Measurements from ENCODE around the gene GLYATL1. TPM values are rescaled to one million over a fixed set of nuclear protein-coding genes. Genes with fewer than 3 reads are reported as not detected.

The GLYATL1 gene
- total and polyA plus RNA-seq, 2 experiments from 2014 or later, result 0.54 TPM; not detected in 1

GRCh38 chr11:58977470-58977869 is 38.2 kb downstream of the GLYATL1 start:
- H2AFZ ChIP-seq, result no peak overlapping the region

GRCh38 chr11:58979222-58979621 is 39.9 kb downstream of the GLYATL1 start:
- H3K27ac ChIP-seq, result no peak overlapping the region
- no peaks in the 10 kb centered on the region for H3K79me2 ChIP-seq (ENCODE audit: insufficient read depth)
- H4K20me1 ChIP-seq (ENCODE audit: insufficient read depth), result no peaks in the 10 kb centered on the region
- no peaks in the 10 kb centered on the region for H3K27me3 ChIP-seq (replicated peaks; ENCODE audit: insufficient read depth)
- DNase-seq, result no peak
- WGBS, 2 experiments (ENCODE audit: low coverage in 1 of 2, low lambda C conversion rate in 2 of 2, missing lambda C conversion rate in 2 of 2), result 7 to 9% methylated on average over 2 of the region's 2 CpGs
- no peak overlapping the region for H3K9ac ChIP-seq
- no peaks in the 10 kb centered on the region for H3K9me3 ChIP-seq (ENCODE audit: low read depth)
- in situ Hi-C loops (cut with MboI), result no loop called here
- no peaks in the 10 kb centered on the region for H3F3A ChIP-seq (ENCODE audit: insufficient read depth)
- no peaks in the 10 kb centered on the region for H3K9me2 ChIP-seq (ENCODE audit: insufficient read depth)
- TF ChIP-seq EZH2phosphoT487 (IDR thresholded peaks at IDR 0.05; ENCODE audit: insufficient read depth, low read depth), result no peak
- TF ChIP-seq EZH2 (IDR thresholded peaks at IDR 0.05; ENCODE audit: insufficient read depth, poor library complexity, severe bottlenecking), result no peak
- no peak overlapping the region for H3K4me3 ChIP-seq
- H3K4me1 ChIP-seq (ENCODE audit: insufficient read depth), result no peaks in the 10 kb centered on the region
- no peaks in the 10 kb centered on the region for H3K36me3 ChIP-seq (ENCODE audit: low read depth)
- no peak overlapping the region for H2AFZ ChIP-seq
- no peak overlapping the region for H3K4me2 ChIP-seq (ENCODE audit: unreplicated experiment)

More at GRCh38 chr11:58977470-58977869, 38.2 kb downstream of the GLYATL1 start:
- Histone ChIP-seq H3K36me3 (ENCODE audit: low read depth) (no peaks in the 10 kb centered on the region), H3K9me2 (ENCODE audit: insufficient read depth) (no peaks in the 10 kb centered on the region), H3K4me2 (ENCODE audit: unreplicated experiment) (no peak overlapping the region), H3K27ac (no peak overlapping the region), H3K4me3 (no peak overlapping the region), H3K4me1 (ENCODE audit: insufficient read depth) (no peaks in the 10 kb centered on the region), H4K20me1 (ENCODE audit: insufficient read depth) (no peaks in the 10 kb centered on the region), H3F3A (ENCODE audit: insufficient read depth) (no peaks in the 10 kb centered on the region), H3K9ac (no peak overlapping the region), H3K79me2 (ENCODE audit: insufficient read depth) (no peaks in the 10 kb centered on the region), H3K27me3 (replicated peaks; ENCODE audit: insufficient read depth) (no peaks in the 10 kb centered on the region), H3K9me3 (ENCODE audit: low read depth) (no peaks in the 10 kb centered on the region)
- in situ Hi-C loops (cut with MboI), result no loop called here
- DNase-seq, result no peak
- TF ChIP-seq EZH2phosphoT487 (IDR thresholded peaks at IDR 0.05; ENCODE audit: insufficient read depth, low read depth) (no peak), EZH2 (IDR thresholded peaks at IDR 0.05; ENCODE audit: insufficient read depth, poor library complexity, severe bottlenecking) (no peak)

- H4K20me1 ChIP-seq (ENCODE audit: insufficient read depth), result no peaks in the 10 kb centered on the region
- in situ Hi-C loops (cut with MboI), result no loop called here
- WGBS, 2 experiments (ENCODE audit: low coverage in 1 of 2, low lambda C conversion rate in 2 of 2, missing lambda C conversion rate in 2 of 2), result 28 to 32% methylated on average over 8 of the region's 8 CpGs
- H3K9me3 ChIP-seq (ENCODE audit: low read depth), result no peaks in the 10 kb centered on the region
- H2AFZ ChIP-seq, result no peak overlapping the region
- no peaks in the 10 kb centered on the region for H3K27me3 ChIP-seq (replicated peaks; ENCODE audit: insufficient read depth)
- no peaks in the 10 kb centered on the region for H3K79me2 ChIP-seq (ENCODE audit: insufficient read depth)
- no peak overlapping the region for H3K4me3 ChIP-seq
- no peaks in the 10 kb centered on the region for H3K36me3 ChIP-seq (ENCODE audit: low read depth)
- H3F3A ChIP-seq (ENCODE audit: insufficient read depth), result no peaks in the 10 kb centered on the region
- H3K4me2 ChIP-seq (ENCODE audit: unreplicated experiment), result no peak overlapping the region
- no peak overlapping the region for H3K9ac ChIP-seq
- no peak for TF ChIP-seq EZH2phosphoT487 (IDR thresholded peaks at IDR 0.05; ENCODE audit: insufficient read depth, low read depth)
- no peak for TF ChIP-seq EZH2 (IDR thresholded peaks at IDR 0.05; ENCODE audit: insufficient read depth, poor library complexity, severe bottlenecking)
- no peak overlapping the region for H3K27ac ChIP-seq
- H3K4me1 ChIP-seq (ENCODE audit: insufficient read depth), result no peaks in the 10 kb centered on the region
- DNase-seq, result no peak
- H3K9me2 ChIP-seq (ENCODE audit: insufficient read depth), result no peaks in the 10 kb centered on the region
Measured at GRCh38 chr11:58980159-58980843, 41.0 kb downstream of the GLYATL1 start.

- no peaks in the 10 kb centered on the region for H3K9me2 ChIP-seq (ENCODE audit: insufficient read depth)
- in situ Hi-C loops (cut with MboI), result no loop called here
- DNase-seq, result no peak
- H3K79me2 ChIP-seq (ENCODE audit: insufficient read depth), result no peaks in the 10 kb centered on the region
- no peak for TF ChIP-seq EZH2phosphoT487 (IDR thresholded peaks at IDR 0.05; ENCODE audit: insufficient read depth, low read depth)
- no peak for TF ChIP-seq EZH2 (IDR thresholded peaks at IDR 0.05; ENCODE audit: insufficient read depth, poor library complexity, severe bottlenecking)
- no peak overlapping the region for H3K4me3 ChIP-seq
- 25 to 29% methylated on average over 1 of the region's 1 CpG for WGBS, 2 experiments (ENCODE audit: low coverage in 1 of 2, low lambda C conversion rate in 2 of 2, missing lambda C conversion rate in 2 of 2)
- no peaks in the 10 kb centered on the region for H3K27me3 ChIP-seq (replicated peaks; ENCODE audit: insufficient read depth)
- H3K27ac ChIP-seq, result no peak overlapping the region
- no peak overlapping the region for H3K4me2 ChIP-seq (ENCODE audit: unreplicated experiment)
- H3K4me1 ChIP-seq (ENCODE audit: insufficient read depth), result no peaks in the 10 kb centered on the region
- no peak overlapping the region for H3K9ac ChIP-seq
- no peaks in the 10 kb centered on the region for H4K20me1 ChIP-seq (ENCODE audit: insufficient read depth)
- H2AFZ ChIP-seq, result no peak overlapping the region
- H3F3A ChIP-seq (ENCODE audit: insufficient read depth), result no peaks in the 10 kb centered on the region
- no peaks in the 10 kb centered on the region for H3K36me3 ChIP-seq (ENCODE audit: low read depth)
- H3K9me3 ChIP-seq (ENCODE audit: low read depth), result no peaks in the 10 kb centered on the region
Measured at GRCh38 chr11:58992489-58992888, 53.2 kb downstream of the GLYATL1 start.
